WERI-Rb-1 (cell line): Measurements from ENCODE around the gene KRT77.
A peak's percentile ranks its signal among the peaks of the same experiment; 100 is the strongest.

ENCODE experiments used
- DNase-seq: peaks from one replicate; pipeline ENCODE4 v3.0.0-alpha.2; 2020
- H3K27ac ChIP-seq: fragments of 250-450 bp; sonication (Bioruptor Pico); 2 replicates; pipeline ENCODE4 v1.5.1; 2020; ENCODE audit warnings: mild to moderate bottlenecking, moderate library complexity
- H3K27me3 ChIP-seq: fragments of 250-450 bp; sonication (Bioruptor Pico); 2 replicates; pipeline ENCODE4 v1.5.1; 2021; ENCODE audit warnings: mild to moderate bottlenecking, low read depth, moderate library complexity; ENCODE audit not compliant: insufficient read depth, severe bottlenecking
- H3K36me3 ChIP-seq: fragments of 250-450 bp; sonication (Bioruptor Pico); 2 replicates; pipeline ENCODE4 v1.5.1; 2020; ENCODE audit warnings: mild to moderate bottlenecking, moderate library complexity
- H3K4me3 ChIP-seq: 2 replicates; pipeline ENCODE4 v1.5.1; 2011; ENCODE audit warnings: low read depth, mild to moderate bottlenecking, control low read depth, low read length
- H3K9me3 ChIP-seq: fragments of 250-450 bp; sonication (Bioruptor Pico); 2 replicates; pipeline ENCODE4 v1.5.1; 2021; ENCODE audit warnings: mild to moderate bottlenecking, moderate library complexity; ENCODE audit not compliant: severe bottlenecking
- CTCF ChIP-seq: IDR thresholded peaks from 2 replicates; pipeline ENCODE4 v1.5.1; 2011; ENCODE audit warnings: low read depth, mild to moderate bottlenecking, control low read depth, inconsistent platforms, low read length

The KRT77 gene

DNA sequence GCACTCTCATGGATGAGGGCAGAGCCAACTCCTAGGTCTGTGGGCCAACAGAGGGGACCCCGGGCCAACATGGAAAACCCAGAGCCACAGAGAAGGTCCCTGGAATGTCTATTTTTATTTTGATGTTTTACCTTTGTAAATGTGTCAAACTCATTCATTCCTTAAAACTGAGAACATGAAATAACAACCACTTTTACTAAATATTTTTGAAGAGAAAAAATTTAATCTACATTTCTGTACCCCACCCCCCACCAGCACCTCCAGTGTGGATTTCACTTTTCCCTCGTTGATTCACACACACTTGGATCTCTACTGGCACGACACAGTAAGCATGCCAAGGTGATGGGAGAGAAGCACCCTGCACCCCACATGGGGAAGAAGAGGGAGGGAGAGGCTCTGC is 6.7 kb downstream of the KRT77 start:
- H3K4me3 ChIP-seq, result no peak overlapping the region
- no peaks in the 10 kb centered on the region for H3K36me3 ChIP-seq
- H3K27ac ChIP-seq, result no peak overlapping the region
- H3K9me3 ChIP-seq, result no peaks in the 10 kb centered on the region
- H3K27me3 ChIP-seq, result peaks cover 87% of the 10 kb centered on the region
- no peak for TF ChIP-seq CTCF
- DNase-seq, result no peak

DNA sequence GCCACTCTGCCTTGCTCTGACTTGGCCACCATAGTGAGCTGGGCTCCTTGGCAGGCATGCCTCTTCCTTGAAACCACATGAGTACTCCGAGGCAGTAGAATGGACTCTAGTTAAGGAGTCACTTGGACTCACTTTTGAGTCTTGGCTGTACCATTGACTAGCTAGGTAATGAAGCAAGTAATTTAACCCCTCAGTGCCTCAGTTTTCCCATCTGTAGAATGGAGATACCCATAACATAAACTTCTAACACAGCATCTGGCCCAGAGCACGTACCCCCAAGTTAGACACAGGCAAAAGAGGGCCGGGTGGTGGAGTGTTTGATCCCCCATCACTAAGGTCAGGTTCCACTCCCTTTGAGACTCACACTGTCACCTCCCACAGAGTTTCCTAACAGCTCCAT is 8.3 kb downstream of the KRT77 start:
- Histone ChIP-seq H3K27ac (no peak overlapping the region), H3K36me3 (no peaks in the 10 kb centered on the region), H3K4me3 (no peak overlapping the region), H3K9me3 (no peaks in the 10 kb centered on the region), H3K27me3 (peaks cover 90% of the 10 kb centered on the region)
- no peak for TF ChIP-seq CTCF
- DNase-seq, result no peak

DNA sequence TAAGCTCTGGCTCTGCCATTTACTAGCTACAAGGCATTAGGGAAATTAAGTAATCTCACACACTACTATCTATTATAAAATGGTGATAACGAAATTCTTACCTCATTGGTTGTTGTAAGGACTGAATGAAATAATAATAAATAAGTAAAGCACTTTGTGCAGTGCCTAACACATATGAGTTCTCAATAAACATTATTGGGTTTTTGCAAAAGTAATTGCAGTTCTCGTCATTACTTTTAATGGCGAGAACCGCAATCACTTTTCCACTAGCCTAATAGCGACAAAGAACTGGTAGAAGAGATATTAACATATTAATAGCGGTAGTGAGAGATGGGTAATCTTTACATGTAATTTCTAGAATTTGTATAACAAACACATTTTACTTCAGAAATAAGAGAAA is 9.2 kb downstream of the KRT77 start:
- no peak overlapping the region for H3K27ac ChIP-seq
- no peaks in the 10 kb centered on the region for H3K9me3 ChIP-seq
- peaks cover 92% of the 10 kb centered on the region for H3K27me3 ChIP-seq
- no peak overlapping the region for H3K4me3 ChIP-seq
- no peak for DNase-seq
- no peaks in the 10 kb centered on the region for H3K36me3 ChIP-seq
- TF ChIP-seq CTCF, result no peak

DNA sequence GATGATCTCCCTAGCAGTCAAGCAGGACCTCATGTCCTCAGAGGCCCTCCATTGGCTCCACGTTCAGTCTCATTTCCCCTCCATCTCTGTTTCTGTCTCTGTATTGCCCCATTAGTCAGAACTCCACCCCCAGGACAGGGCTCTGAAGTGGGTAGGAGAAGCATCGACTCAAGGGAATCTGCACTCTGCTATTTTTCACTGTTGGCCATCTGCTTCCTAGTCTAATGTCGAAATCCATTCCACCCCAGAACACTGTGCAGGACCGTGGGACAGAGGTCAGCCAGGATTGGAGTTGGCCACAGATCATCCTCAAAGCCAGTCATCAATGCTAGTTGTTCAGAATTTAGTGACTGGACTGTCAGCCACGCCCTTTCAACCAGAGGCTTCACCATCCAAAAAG is 10.1 kb downstream of the KRT77 start:
- H3K36me3 ChIP-seq, result no peaks in the 10 kb centered on the region
- peaks cover 92% of the 10 kb centered on the region for H3K27me3 ChIP-seq
- no peak for TF ChIP-seq CTCF
- no peak overlapping the region for H3K27ac ChIP-seq
- no peak overlapping the region for H3K4me3 ChIP-seq
- no peak for DNase-seq
- H3K9me3 ChIP-seq, result no peaks in the 10 kb centered on the region

GRCh38 chr12:52692254-52692653 is 11.1 kb downstream of the KRT77 start:
- DNase-seq, result no peak
- no peaks in the 10 kb centered on the region for H3K36me3 ChIP-seq
- peaks cover 95% of the 10 kb centered on the region for H3K27me3 ChIP-seq
- no peak overlapping the region for H3K4me3 ChIP-seq
- no peaks in the 10 kb centered on the region for H3K9me3 ChIP-seq
- TF ChIP-seq CTCF, result peak; percentile 32; the same call in 1 of the 2 replicates
- no peak overlapping the region for H3K27ac ChIP-seq

GRCh38 chr12:52691841-52692150 is 11.5 kb downstream of the KRT77 start:
- Histone ChIP-seq H3K27ac (no peak overlapping the region), H3K36me3 (no peaks in the 10 kb centered on the region), H3K27me3 (peaks cover 95% of the 10 kb centered on the region), H3K4me3 (no peak overlapping the region), H3K9me3 (no peaks in the 10 kb centered on the region)
- TF ChIP-seq CTCF, result no peak
- DNase-seq, result no peak
